HepG2 (cell line): ENCODE measurements around the gene COA4. TPM values are rescaled to one million over a fixed set of nuclear protein-coding genes. Genes with fewer than 3 reads are reported as not detected.

Source experiments
- DMAP1 ChIP-seq: IDR thresholded peaks from 2 replicates; pipeline ENCODE4 v1.6.1; 2016
- HDAC2 ChIP-seq: sonication (generic); formaldehyde crosslinking; IDR thresholded peaks from 2 replicates; pipeline ENCODE4 v1.4.0; 2020; ENCODE audit warnings: missing genetic modification reagents
- HOXA7 ChIP-seq: sonication (generic); formaldehyde crosslinking; IDR thresholded peaks from 2 replicates; pipeline ENCODE4 v1.8.1; 2022; ENCODE audit warnings: mild to moderate bottlenecking, missing genetic modification reagents, moderate library complexity
- JUND ChIP-seq: sonication (generic); formaldehyde crosslinking; IDR thresholded peaks from 2 replicates; pipeline ENCODE4 v1.8.0; 2022; ENCODE audit warnings: mild to moderate bottlenecking, missing genetic modification reagents
- KAT2B ChIP-seq: fragments of 150-350 bp; IDR thresholded peaks from 2 replicates; pipeline ENCODE4 v1.6.1; 2014; ENCODE audit warnings: low read depth, low read length, borderline replicate concordance
- NFE2L1 ChIP-seq: sonication (generic); formaldehyde crosslinking; IDR thresholded peaks from 2 replicates; pipeline ENCODE4 v1.4.0; 2020; ENCODE audit warnings: missing genetic modification reagents, mild to moderate bottlenecking, borderline replicate concordance
- PAX8 ChIP-seq: sonication (generic); formaldehyde crosslinking; IDR thresholded peaks from 2 replicates; pipeline ENCODE4 v1.8.0; 2022; ENCODE audit warnings: mild to moderate bottlenecking, missing genetic modification reagents, borderline replicate concordance
- PITX1 ChIP-seq: sonication (generic); formaldehyde crosslinking; IDR thresholded peaks from 2 replicates; pipeline ENCODE4 v1.5.1; 2020; ENCODE audit warnings: mild to moderate bottlenecking, missing genetic modification reagents
- SOX6 ChIP-seq, 2 experiments: fragments of 450-650 bp in 1 of 2; sonication (generic) in 1 of 2; formaldehyde crosslinking in 1 of 2; IDR thresholded peaks; 2 replicates each; pipeline versions ENCODE4 v1.4.0 to v1.6.1; 2017 to 2020; ENCODE audit warnings: antibody characterized with exemption in 1 of 2, mild to moderate bottlenecking in 1 of 2, missing genetic modification reagents in 1 of 2
- TEAD3 ChIP-seq: optimal IDR thresholded peaks from 2 replicates; pipeline ENCODE3; 2016; ENCODE audit warnings: borderline replicate concordance
- ZKSCAN1 ChIP-seq: fragments of 150-350 bp; IDR thresholded peaks from 2 replicates; pipeline ENCODE4 v1.6.1; 2014; ENCODE audit warnings: low read length
- ZNF530 ChIP-seq: sonication (generic); formaldehyde crosslinking; IDR thresholded peaks from 2 replicates; pipeline ENCODE4 v1.5.0; 2020; ENCODE audit warnings: low read depth, mild to moderate bottlenecking, missing genetic modification reagents
- polyA plus RNA-seq, 8 experiments: library from polyadenylated mRNA; depleted of rRNA in 3 of 8; stranded (reverse) in 7 of 8; unstranded in 1 of 8; fragments of >200 nt; fragmentation: Illumina TruSeq in 4 of 8; extraction: Trizol in 4 of 8; gene quantifications; 2 replicates each; pipeline versions ENCODE4 v1.2.1 to v1.2.3, GENCODE V29; 2011 to 2016; ENCODE audit warnings: low read depth in 4 of 8, missing spikeins in 1 of 8, mixed read lengths in 1 of 8; ENCODE audit not compliant: insufficient read depth in 1 of 8
- total RNA-seq, 5 experiments: library from RNA; depleted of rRNA; stranded (reverse); fragments of >200 nt; fragmentation: Illumina TruSeq; extraction: Trizol; gene quantifications; 2 replicates each; pipeline ENCODE4 v1.2.3, GENCODE V29; 2016; ENCODE audit warnings: low read depth in 1 of 5
- TF ChIP-seq, protein P1 (sequence below): sonication (generic); formaldehyde crosslinking; IDR thresholded peaks from 2 replicates; pipeline ENCODE4 v1.4.0; 2020; ENCODE audit warnings: missing genetic modification reagents, borderline replicate concordance
- TF ChIP-seq, protein P2 (sequence below): sonication (generic); formaldehyde crosslinking; IDR thresholded peaks from 2 replicates; pipeline ENCODE4 v1.4.0; 2020; ENCODE audit warnings: missing genetic modification reagents
- TF ChIP-seq, protein P3 (sequence below): sonication (generic); formaldehyde crosslinking; IDR thresholded peaks from 2 replicates; pipeline ENCODE4 v1.5.0; 2020; ENCODE audit warnings: missing genetic modification reagents
- TF ChIP-seq, protein P4 (sequence below): sonication (generic); formaldehyde crosslinking; IDR thresholded peaks from 2 replicates; pipeline ENCODE4 v1.5.1; 2020; ENCODE audit warnings: missing genetic modification reagents, mild to moderate bottlenecking, borderline replicate concordance
- TF ChIP-seq, protein P5 (sequence below): sonication (generic); formaldehyde crosslinking; IDR thresholded peaks from 2 replicates; pipeline ENCODE4 v1.4.0; 2020; ENCODE audit warnings: missing genetic modification reagents, low read depth, mild to moderate bottlenecking, borderline replicate concordance

COA4 gene
- total and polyA plus RNA-seq, 2 of the 13 experiments (the other 11 are each of a cell fraction or from before 2014, with no cell fraction given) = 107 to 109 TPM

DNA sequence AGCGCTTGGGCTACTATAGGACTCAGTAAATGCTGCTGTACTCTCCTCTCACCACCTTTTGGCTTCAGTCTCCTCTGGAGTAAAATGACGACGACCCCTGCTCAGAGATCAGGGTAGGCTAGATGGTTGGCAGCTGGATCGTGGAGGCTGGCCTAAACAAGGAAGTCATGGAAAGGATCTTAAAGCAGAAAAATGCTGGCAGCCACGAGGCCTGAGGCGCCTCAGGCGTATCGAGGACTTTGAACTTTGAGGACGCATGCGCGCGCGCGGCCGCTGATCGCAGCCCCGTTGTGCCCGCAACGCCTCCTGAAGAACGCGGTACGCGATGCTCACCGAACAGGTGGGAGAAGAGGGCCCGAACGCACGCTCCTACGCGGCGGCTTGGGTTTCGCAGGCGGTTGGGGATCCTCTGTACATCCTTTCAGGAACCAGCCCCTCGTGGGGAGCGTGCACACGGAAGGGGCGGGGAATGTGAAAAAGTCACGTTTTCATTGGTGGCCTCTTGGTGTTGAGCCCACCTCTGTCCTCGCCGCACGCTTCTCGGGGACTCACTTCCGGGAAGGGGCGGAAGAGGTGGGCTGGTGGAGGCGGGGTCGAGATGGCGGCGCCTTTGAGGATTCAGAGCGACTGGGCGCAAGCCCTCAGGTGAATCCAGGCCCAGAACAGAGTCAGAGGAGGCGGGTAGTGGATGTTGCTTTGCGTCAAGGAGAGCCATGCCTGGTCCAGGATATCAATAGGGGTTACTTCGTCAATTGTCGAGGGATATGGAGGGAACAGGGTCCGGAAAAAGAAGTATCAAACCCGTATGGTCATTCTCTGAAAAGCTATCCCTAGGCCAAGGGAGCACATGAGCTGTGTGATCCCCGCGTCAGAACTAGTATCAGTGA is at the start of gene COA4, which contains the start of gene PAAF1 (continued):
- TF ChIP-seq ZNF530 = no peak
- TF ChIP-seq NFE2L1 = peak; percentile 74; the same call in 1 of the 2 replicates
- no peak for TF ChIP-seq SOX6 (IDR thresholded peaks at IDR 0.05)
- TF ChIP-seq SOX6 (CRISPR knock-in tag; IDR thresholded peaks at IDR 0.05) = peak; percentile 61
- TF ChIP-seq TEAD3 (CRISPR knock-in tag) = peak; percentile 90
- TF ChIP-seq, protein P1, sequence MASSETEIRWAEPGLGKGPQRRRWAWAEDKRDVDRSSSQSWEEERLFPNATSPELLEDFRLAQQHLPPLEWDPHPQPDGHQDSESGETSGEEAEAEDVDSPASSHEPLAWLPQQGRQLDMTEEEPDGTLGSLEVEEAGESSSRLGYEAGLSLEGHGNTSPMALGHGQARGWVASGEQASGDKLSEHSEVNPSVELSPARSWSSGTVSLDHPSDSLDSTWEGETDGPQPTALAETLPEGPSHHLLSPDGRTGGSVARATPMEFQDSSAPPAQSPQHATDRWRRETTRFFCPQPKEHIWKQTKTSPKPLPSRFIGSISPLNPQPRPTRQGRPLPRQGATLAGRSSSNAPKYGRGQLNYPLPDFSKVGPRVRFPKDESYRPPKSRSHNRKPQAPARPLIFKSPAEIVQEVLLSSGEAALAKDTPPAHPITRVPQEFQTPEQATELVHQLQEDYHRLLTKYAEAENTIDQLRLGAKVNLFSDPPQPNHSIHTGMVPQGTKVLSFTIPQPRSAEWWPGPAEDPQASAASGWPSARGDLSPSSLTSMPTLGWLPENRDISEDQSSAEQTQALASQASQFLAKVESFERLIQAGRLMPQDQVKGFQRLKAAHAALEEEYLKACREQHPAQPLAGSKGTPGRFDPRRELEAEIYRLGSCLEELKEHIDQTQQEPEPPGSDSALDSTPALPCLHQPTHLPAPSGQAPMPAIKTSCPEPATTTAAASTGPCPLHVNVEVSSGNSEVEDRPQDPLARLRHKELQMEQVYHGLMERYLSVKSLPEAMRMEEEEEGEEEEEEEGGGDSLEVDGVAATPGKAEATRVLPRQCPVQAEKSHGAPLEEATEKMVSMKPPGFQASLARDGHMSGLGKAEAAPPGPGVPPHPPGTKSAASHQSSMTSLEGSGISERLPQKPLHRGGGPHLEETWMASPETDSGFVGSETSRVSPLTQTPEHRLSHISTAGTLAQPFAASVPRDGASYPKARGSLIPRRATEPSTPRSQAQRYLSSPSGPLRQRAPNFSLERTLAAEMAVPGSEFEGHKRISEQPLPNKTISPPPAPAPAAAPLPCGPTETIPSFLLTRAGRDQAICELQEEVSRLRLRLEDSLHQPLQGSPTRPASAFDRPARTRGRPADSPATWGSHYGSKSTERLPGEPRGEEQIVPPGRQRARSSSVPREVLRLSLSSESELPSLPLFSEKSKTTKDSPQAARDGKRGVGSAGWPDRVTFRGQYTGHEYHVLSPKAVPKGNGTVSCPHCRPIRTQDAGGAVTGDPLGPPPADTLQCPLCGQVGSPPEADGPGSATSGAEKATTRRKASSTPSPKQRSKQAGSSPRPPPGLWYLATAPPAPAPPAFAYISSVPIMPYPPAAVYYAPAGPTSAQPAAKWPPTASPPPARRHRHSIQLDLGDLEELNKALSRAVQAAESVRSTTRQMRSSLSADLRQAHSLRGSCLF (CRISPR knock-in tag) = no peak
- TF ChIP-seq, protein P2, sequence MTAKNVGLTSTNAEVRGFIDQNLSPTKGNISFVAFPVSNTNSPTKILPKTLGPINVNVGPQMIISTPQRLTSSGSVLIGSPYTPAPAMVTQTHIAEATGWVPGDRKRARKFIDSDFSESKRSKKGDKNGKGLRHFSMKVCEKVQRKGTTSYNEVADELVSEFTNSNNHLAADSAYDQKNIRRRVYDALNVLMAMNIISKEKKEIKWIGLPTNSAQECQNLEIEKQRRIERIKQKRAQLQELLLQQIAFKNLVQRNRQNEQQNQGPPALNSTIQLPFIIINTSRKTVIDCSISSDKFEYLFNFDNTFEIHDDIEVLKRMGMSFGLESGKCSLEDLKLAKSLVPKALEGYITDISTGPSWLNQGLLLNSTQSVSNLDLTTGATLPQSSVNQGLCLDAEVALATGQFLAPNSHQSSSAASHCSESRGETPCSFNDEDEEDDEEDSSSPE (CRISPR knock-in tag) = peak; percentile 78
- TF ChIP-seq HOXA7 (CRISPR knock-in tag) = no peak
- TF ChIP-seq, protein P3, sequence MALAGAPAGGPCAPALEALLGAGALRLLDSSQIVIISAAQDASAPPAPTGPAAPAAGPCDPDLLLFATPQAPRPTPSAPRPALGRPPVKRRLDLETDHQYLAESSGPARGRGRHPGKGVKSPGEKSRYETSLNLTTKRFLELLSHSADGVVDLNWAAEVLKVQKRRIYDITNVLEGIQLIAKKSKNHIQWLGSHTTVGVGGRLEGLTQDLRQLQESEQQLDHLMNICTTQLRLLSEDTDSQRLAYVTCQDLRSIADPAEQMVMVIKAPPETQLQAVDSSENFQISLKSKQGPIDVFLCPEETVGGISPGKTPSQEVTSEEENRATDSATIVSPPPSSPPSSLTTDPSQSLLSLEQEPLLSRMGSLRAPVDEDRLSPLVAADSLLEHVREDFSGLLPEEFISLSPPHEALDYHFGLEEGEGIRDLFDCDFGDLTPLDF (CRISPR knock-in tag) = no peak
- TF ChIP-seq, protein P4, sequence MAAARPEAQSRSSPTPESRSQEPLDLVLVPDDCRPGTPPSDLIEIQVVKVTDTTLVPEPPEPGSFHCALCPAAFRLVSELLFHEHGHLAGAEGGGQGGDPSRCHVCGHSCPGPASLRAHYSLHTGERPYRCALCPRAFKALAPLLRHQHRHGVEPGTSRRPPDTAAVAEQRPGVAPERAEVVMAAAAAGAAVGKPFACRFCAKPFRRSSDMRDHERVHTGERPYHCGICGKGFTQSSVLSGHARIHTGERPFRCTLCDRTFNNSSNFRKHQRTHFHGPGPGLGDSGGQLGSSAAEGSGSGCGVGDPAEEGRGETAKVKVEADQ (CRISPR knock-in tag) = peak; percentile 67
- TF ChIP-seq ZKSCAN1 = no peak
- TF ChIP-seq DMAP1 (CRISPR knock-in tag) = peak; percentile 100
- no peak for TF ChIP-seq KAT2B
- TF ChIP-seq PITX1 (CRISPR knock-in tag) = peak; percentile 81
- peak; percentile 83 for TF ChIP-seq HDAC2
- TF ChIP-seq, protein P5, sequence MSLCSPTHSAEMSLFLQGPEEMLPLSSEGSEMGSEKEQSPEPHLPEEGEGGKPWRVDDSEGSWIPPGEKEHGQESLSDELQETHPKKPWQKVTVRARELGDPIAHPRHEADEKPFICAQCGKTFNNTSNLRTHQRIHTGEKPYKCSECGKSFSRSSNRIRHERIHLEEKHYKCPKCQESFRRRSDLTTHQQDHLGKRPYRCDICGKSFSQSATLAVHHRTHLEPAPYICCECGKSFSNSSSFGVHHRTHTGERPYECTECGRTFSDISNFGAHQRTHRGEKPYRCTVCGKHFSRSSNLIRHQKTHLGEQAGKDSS = peak; percentile 84; the same call in 1 of the 2 replicates
- TF ChIP-seq PAX8 (CRISPR knock-in tag) = peak; percentile 61; the same call in 1 of the 2 replicates
- peak; percentile 19; the same call in 1 of the 2 replicates for TF ChIP-seq JUND
